GM21723 (cell line): ENCODE data around the gene PKD1L1.

Experiments used
- ATAC-seq: cut with Tn5 transposase; IDR thresholded peaks from one replicate; pipeline ENCODE4 v1.9.1; 2021; ENCODE audit warnings: mild to moderate bottlenecking, moderate library complexity; ENCODE audit not compliant: unreplicated experiment

The PKD1L1 gene

GRCh38 chr7:47827351-47827756 is 120.9 kb downstream of the PKD1L1 start:
- no peak for ATAC-seq

- no peak for ATAC-seq
Observed at GRCh38 chr7:47826754-47827153, 121.5 kb downstream of the PKD1L1 start.

- no peak for ATAC-seq
Observed at GRCh38 chr7:47819607-47819920, 128.7 kb downstream of the PKD1L1 start.

- ATAC-seq = no peak
Observed at GRCh38 chr7:47818796-47819606, 129.3 kb downstream of the PKD1L1 start.

GRCh38 chr7:47817917-47818316 is 130.3 kb downstream of the PKD1L1 start:
- no peak for ATAC-seq

GRCh38 chr7:47816647-47817046 is 131.6 kb downstream of the PKD1L1 start:
- ATAC-seq = no peak

- ATAC-seq = no peak
Observed at GRCh38 chr7:47815867-47816266, 132.4 kb downstream of the PKD1L1 start.

- no peak for ATAC-seq
Observed at GRCh38 chr7:47814905-47815613, 133.2 kb downstream of the PKD1L1 start.

- no peak for ATAC-seq
Observed at GRCh38 chr7:47813620-47814260, 134.5 kb downstream of the PKD1L1 start.

- no peak for ATAC-seq
Observed at GRCh38 chr7:47812429-47813136, 135.7 kb downstream of the PKD1L1 start.

GRCh38 chr7:47811632-47812380 is 136.5 kb downstream of the PKD1L1 start:
- ATAC-seq = no peak

GRCh38 chr7:47809387-47809786 is 138.9 kb downstream of the PKD1L1 start:
- ATAC-seq = no peak

GRCh38 chr7:47808321-47808720 is 139.9 kb downstream of the PKD1L1 start:
- ATAC-seq = no peak

GRCh38 chr7:47807756-47808155 is 140.5 kb downstream of the PKD1L1 start:
- ATAC-seq = no peak

GRCh38 chr7:47807126-47807525 is 141.1 kb downstream of the PKD1L1 start:
- no peak for ATAC-seq

- no peak for ATAC-seq
Observed at GRCh38 chr7:47806701-47807103, 141.6 kb downstream of the PKD1L1 start.

GRCh38 chr7:47804767-47805545 is 143.3 kb downstream of the PKD1L1 start:
- no peak for ATAC-seq

GRCh38 chr7:47803846-47804245 is 144.4 kb downstream of the PKD1L1 start:
- ATAC-seq = no peak

GRCh38 chr7:47803025-47803424 is 145.2 kb downstream of the PKD1L1 start:
- no peak for ATAC-seq

GRCh38 chr7:47801423-47801822 is 146.8 kb downstream of the PKD1L1 start:
- ATAC-seq = no peak
